ENCODE results near the gene CAPN5.

CAPN5 gene

GRCh38 chr11:77127920-77128691 lies 61.3 kb downstream of the CAPN5 start, which contains the start of gene MYO7A:
Gene MYO7A, plus strand, starts transcription at chr11:77128246. Its CDS starts 2,389 bp downstream, at chr11:77130635.
- Histone ChIP-seq H3K4me1 (ENCODE audit: insufficient read depth, insufficient read length) (peaks cover 17% of the 10 kb centered on the region), H3K9ac (ENCODE audit: insufficient read length, low read depth) (peak within 1 kb of the TSS; percentile 53)

DNA sequence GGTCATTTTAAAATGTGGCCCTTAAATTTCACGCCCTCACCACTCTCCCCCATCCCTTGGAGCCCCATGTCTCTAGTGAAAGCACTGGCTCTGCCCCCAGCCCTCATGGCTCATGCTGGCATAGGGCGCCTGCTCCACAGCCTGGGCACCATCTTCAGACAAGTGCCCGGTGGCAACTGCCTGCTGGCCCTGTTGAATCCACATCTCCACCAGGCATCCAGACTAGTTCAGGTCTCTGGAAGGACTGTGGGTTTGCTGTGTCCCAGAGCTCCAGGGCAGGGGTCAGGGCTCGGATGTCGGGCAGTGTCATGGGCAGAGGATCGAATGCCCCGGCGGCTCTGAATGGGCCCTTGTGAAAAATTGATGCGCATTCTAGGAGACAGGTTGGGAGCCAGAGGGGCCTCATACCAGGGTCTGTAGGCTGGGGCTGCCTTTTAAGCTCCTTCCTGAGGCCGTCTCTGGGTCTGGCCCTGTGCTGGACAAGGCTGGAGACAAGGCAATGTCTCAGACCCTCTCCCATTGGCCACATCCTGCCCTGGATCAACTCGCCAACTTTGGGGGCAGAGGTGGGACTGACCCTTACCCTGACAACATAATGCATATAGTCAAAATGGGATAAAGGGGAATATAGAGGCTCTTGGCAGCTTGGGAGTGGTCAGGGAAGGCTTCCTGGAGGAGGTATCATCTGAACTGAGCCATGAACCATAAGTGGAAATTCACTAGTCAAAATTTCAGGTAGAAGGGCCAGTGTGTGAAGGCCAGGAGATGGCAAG lies 62.5 kb downstream of the CAPN5 start:
- Histone ChIP-seq H3K9me3 (ENCODE audit: insufficient read depth, low read length) (no peaks in the 10 kb centered on the region), H3K36me3 (ENCODE audit: insufficient read depth, insufficient read length, low read length) (no peaks in the 10 kb centered on the region), H3K9ac (ENCODE audit: insufficient read length, low read depth) (no peak overlapping the region), H3K4me1 (ENCODE audit: insufficient read depth, insufficient read length) (peaks cover 17% of the 10 kb centered on the region), H3K27me3 (ENCODE audit: insufficient read depth, insufficient read length) (no peaks in the 10 kb centered on the region), H3K4me3 (ENCODE audit: insufficient read length, low read depth) (no peak overlapping the region)
- TF ChIP-seq YY1 (IDR thresholded peaks at IDR 0.05; ENCODE audit: insufficient read depth, insufficient read length) (no peak), ZNF274 (IDR thresholded peaks at IDR 0.05; ENCODE audit: low read depth, low read length) (no peak), SUZ12 (IDR thresholded peaks at IDR 0.05; ENCODE audit: extremely low read depth, insufficient read depth, insufficient read length) (no peak)
- no peak for DNase-seq (ENCODE audit: low read depth, low spot score)

More at GRCh38 chr11:77127920-77128691, 61.3 kb downstream of the CAPN5 start, which contains the start of gene MYO7A:
- TF ChIP-seq ZNF274 (IDR thresholded peaks at IDR 0.05; ENCODE audit: low read depth, low read length) (no peak), YY1 (IDR thresholded peaks at IDR 0.05; ENCODE audit: insufficient read depth, insufficient read length) (no peak), SUZ12 (IDR thresholded peaks at IDR 0.05; ENCODE audit: extremely low read depth, insufficient read depth, insufficient read length) (no peak)
- no peaks in the 10 kb centered on the region for H3K27me3 ChIP-seq (ENCODE audit: insufficient read depth, insufficient read length)
- H3K9me3 ChIP-seq (ENCODE audit: insufficient read depth, low read length): no peaks in the 10 kb centered on the region
- no peak for DNase-seq (ENCODE audit: low read depth, low spot score)
- H3K36me3 ChIP-seq (ENCODE audit: insufficient read depth, insufficient read length, low read length): peaks cover 3% of the 10 kb centered on the region
- no peak within 1 kb of the TSS for H3K4me3 ChIP-seq (ENCODE audit: insufficient read length, low read depth)

GRCh38 chr11:77129842-77130756 lies 63.3 kb downstream of the CAPN5 start:
- no peak for DNase-seq (ENCODE audit: low read depth, low spot score)
- TF ChIP-seq SUZ12 (IDR thresholded peaks at IDR 0.05; ENCODE audit: extremely low read depth, insufficient read depth, insufficient read length) (no peak), YY1 (IDR thresholded peaks at IDR 0.05; ENCODE audit: insufficient read depth, insufficient read length) (no peak), ZNF274 (IDR thresholded peaks at IDR 0.05; ENCODE audit: low read depth, low read length) (no peak)
- no peak overlapping the region for H3K9ac ChIP-seq (ENCODE audit: insufficient read length, low read depth)
- no peaks in the 10 kb centered on the region for H3K9me3 ChIP-seq (ENCODE audit: insufficient read depth, low read length)
- H3K4me3 ChIP-seq (ENCODE audit: insufficient read length, low read depth): no peak overlapping the region
- no peaks in the 10 kb centered on the region for H3K36me3 ChIP-seq (ENCODE audit: insufficient read depth, insufficient read length, low read length)
- no peaks in the 10 kb centered on the region for H3K27me3 ChIP-seq (ENCODE audit: insufficient read depth, insufficient read length)
- H3K4me1 ChIP-seq (ENCODE audit: insufficient read depth, insufficient read length): peaks cover 17% of the 10 kb centered on the region

DNA sequence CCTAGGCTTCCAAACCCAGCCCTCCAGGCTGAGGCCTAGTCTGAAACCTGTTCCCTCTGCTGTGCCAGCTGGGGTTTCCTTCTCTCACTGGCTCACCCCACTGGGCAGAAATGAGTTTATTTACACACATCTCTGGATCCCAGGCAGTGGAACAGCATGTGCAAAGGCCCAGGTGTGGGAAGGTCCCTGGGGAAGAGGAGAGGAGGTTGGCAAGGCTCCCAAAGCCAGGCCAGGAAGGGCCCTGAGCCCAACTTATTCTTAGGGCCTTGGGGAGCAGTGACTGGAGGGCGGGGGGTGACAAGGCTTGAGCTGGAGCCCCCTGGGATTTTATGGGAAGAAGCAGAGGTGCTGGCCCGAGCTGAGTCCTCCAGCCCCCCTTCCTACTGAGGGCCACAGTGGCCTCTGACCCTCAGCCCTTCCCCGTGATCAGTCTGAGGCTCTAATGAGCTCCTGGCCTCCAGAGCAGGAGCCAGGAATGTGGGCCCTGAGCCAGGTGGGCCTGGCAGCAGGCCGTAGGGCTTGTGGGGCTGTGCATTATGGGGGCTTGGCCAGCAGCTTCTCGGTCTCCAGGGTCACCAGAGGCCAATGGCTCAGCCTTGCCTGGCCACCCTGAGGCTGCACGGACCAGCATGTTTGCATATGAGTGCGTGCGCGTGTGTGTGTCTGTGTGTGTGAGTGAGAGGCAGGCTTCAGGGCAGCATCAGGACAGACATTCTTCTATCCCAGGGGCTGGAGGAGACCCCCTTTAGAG lies 64.2 kb downstream of the CAPN5 start:
- DNase-seq (ENCODE audit: low read depth, low spot score): no peak
- no peaks in the 10 kb centered on the region for H3K9me3 ChIP-seq (ENCODE audit: insufficient read depth, low read length)
- H3K27me3 ChIP-seq (ENCODE audit: insufficient read depth, insufficient read length): no peaks in the 10 kb centered on the region
- peaks cover 17% of the 10 kb centered on the region for H3K4me1 ChIP-seq (ENCODE audit: insufficient read depth, insufficient read length)
- no peak overlapping the region for H3K9ac ChIP-seq (ENCODE audit: insufficient read length, low read depth)
- no peaks in the 10 kb centered on the region for H3K36me3 ChIP-seq (ENCODE audit: insufficient read depth, insufficient read length, low read length)
- no peak overlapping the region for H3K4me3 ChIP-seq (ENCODE audit: insufficient read length, low read depth)
- no peak for TF ChIP-seq SUZ12 (IDR thresholded peaks at IDR 0.05; ENCODE audit: extremely low read depth, insufficient read depth, insufficient read length)
- no peak for TF ChIP-seq YY1 (IDR thresholded peaks at IDR 0.05; ENCODE audit: insufficient read depth, insufficient read length)
- TF ChIP-seq ZNF274 (IDR thresholded peaks at IDR 0.05; ENCODE audit: low read depth, low read length): no peak

- H3K36me3 ChIP-seq (ENCODE audit: insufficient read depth, insufficient read length, low read length): no peaks in the 10 kb centered on the region
- no peaks in the 10 kb centered on the region for H3K27me3 ChIP-seq (ENCODE audit: insufficient read depth, insufficient read length)
- TF ChIP-seq YY1 (IDR thresholded peaks at IDR 0.05; ENCODE audit: insufficient read depth, insufficient read length) (no peak), SUZ12 (IDR thresholded peaks at IDR 0.05; ENCODE audit: extremely low read depth, insufficient read depth, insufficient read length) (no peak), ZNF274 (IDR thresholded peaks at IDR 0.05; ENCODE audit: low read depth, low read length) (no peak)
- H3K9me3 ChIP-seq (ENCODE audit: insufficient read depth, low read length): no peaks in the 10 kb centered on the region
- H3K4me3 ChIP-seq (ENCODE audit: insufficient read length, low read depth): no peak overlapping the region
- no peak overlapping the region for H3K9ac ChIP-seq (ENCODE audit: insufficient read length, low read depth)
- peaks cover 16% of the 10 kb centered on the region for H3K4me1 ChIP-seq (ENCODE audit: insufficient read depth, insufficient read length)
- DNase-seq (ENCODE audit: low read depth, low spot score): no peak
Measured at GRCh38 chr11:77131560-77131959, 64.8 kb downstream of the CAPN5 start.

- no peak for DNase-seq (ENCODE audit: low read depth, low spot score)
- no peaks in the 10 kb centered on the region for H3K36me3 ChIP-seq (ENCODE audit: insufficient read depth, insufficient read length, low read length)
- TF ChIP-seq YY1 (IDR thresholded peaks at IDR 0.05; ENCODE audit: insufficient read depth, insufficient read length) (no peak), ZNF274 (IDR thresholded peaks at IDR 0.05; ENCODE audit: low read depth, low read length) (no peak), SUZ12 (IDR thresholded peaks at IDR 0.05; ENCODE audit: extremely low read depth, insufficient read depth, insufficient read length) (no peak)
- no peaks in the 10 kb centered on the region for H3K27me3 ChIP-seq (ENCODE audit: insufficient read depth, insufficient read length)
- H3K4me3 ChIP-seq (ENCODE audit: insufficient read length, low read depth): no peak overlapping the region
- H3K9me3 ChIP-seq (ENCODE audit: insufficient read depth, low read length): no peaks in the 10 kb centered on the region
- peaks cover 12% of the 10 kb centered on the region for H3K4me1 ChIP-seq (ENCODE audit: insufficient read depth, insufficient read length)
- no peak overlapping the region for H3K9ac ChIP-seq (ENCODE audit: insufficient read length, low read depth)
Measured at GRCh38 chr11:77135069-77135468, 68.3 kb downstream of the CAPN5 start.
